Measurements from ENCODE around the gene GRAMD1B.

Gene GRAMD1B

GRCh38 chr11:123409456-123410217 is 20.4 kb upstream of the GRAMD1B start:
- DNase-seq: no peak

DNA sequence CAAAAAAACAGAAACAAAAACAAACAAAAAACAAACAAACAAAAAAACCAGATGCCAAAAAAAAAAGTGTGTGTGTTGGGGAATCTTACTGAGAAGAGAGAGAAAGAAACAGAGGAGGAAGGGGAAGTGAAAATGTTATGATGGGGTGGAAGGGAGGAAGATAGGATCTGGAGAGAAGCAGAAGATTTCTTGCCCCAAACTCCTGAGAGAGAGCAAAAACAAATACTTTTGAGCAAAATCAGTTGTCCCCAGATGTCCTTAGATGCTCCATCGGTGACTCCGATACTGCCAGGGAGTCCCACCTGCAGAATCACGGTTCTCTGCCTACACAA is 19.9 kb upstream of the GRAMD1B start:
- DNase-seq: no peak

DNA sequence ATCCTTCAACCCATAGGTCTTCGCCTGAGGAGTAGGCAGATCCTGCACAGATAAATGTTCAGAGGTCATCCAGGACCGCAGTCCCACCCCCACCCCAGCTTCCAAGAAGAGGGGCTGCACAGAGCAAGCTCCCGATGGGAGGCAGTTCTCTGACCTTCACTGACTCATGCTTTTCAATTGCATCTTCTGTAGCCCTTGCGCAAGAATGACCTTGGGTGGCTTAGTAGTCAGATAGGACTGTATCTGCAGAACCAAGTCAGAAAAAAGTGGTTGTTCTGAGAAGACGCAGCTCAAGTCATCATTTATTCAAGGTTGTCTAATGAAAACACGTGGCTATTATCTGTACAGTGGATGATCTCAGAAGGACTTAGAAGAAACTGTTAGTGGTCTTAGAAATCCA is 16.4 kb upstream of the GRAMD1B start:
- DNase-seq: no peak

- DNase-seq: no peak
Observed at GRCh38 chr11:123416566-123416965, 13.5 kb upstream of the GRAMD1B start.

GRCh38 chr11:123418351-123419114 is 11.5 kb upstream of the GRAMD1B start:
- DNase-seq: no peak

DNA sequence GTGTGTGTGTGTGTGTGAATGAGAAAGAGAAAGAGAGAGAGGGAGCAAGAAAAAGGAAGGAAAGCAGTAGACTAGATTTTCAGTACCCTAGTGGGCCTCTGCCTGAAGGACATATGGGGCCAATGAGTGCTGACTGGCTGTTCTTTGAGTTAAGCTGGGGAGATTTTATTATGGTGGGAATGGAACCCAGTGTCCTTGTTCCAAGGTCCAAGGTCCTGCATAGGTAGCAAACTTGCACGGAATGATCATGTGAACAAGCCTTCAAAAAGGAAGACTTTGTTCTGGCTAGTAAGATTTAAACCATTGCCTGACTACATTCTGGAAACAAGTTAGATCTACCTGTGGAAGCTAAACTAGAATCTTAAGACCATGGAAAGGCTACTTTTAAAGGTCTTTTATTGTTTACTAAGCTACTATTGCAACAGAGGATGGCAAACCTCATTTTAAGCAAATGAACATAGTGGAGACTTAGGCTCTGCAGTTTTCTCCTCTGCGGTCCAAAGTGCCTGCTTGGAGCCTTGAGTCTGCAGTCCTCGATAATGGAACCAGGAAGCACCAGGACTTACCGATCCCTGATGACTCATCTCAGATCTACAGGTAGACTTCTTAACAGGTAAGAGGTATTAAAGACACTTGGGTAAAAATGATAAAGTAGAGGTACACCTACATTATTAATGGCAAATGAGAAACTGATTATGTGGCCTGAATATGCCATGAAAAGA is 10.2 kb upstream of the GRAMD1B start:
- no peak for DNase-seq

GRCh38 chr11:123421589-123421988 is 8.5 kb upstream of the GRAMD1B start:
- DNase-seq: no peak

DNA sequence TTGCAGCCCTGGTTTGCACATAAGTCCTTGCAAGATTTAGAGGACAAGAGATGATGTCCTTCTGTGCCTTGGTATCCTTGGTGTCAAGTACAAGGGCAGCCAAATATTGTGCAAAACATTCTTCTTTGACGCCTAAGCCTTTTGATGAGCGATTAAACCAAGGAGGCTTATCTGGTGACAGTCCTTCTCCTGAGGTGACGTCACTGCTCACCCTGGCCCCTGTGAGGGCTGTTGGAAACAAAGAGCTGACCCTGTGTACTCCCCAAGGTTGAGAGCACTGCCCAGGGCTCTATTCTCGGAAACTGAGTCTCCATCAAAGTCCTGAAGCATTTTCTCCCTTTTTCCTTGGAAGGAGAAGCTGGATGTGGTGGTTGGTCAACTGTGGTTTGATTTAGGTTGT is 4.7 kb upstream of the GRAMD1B start:
- DNase-seq: no peak

- no peak for DNase-seq
Observed at GRCh38 chr11:123426789-123427188, 3.3 kb upstream of the GRAMD1B start.

DNA sequence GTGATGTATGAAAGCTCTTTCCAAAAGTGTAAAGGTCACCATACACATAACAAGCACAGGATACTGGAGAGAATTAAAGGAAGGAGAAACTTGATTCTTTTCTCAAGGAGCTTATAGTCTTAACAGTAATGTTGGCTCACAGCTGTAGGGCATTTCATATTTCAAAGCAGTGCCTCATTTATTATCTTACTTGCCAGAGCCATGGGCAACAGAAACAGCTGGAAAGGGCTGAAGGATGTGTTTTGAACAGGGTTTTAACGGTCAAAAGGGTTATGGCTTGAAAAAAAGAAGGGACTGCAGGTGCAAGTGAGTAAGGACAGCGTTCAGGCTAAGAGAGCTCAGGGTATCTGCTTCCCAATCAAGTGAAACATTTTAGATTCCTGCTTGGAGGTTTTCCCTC is 2.7 kb upstream of the GRAMD1B start:
- no peak for DNase-seq

- DNase-seq: no peak
Observed at GRCh38 chr11:123428116-123428715, 1.9 kb upstream of the GRAMD1B start.

DNA sequence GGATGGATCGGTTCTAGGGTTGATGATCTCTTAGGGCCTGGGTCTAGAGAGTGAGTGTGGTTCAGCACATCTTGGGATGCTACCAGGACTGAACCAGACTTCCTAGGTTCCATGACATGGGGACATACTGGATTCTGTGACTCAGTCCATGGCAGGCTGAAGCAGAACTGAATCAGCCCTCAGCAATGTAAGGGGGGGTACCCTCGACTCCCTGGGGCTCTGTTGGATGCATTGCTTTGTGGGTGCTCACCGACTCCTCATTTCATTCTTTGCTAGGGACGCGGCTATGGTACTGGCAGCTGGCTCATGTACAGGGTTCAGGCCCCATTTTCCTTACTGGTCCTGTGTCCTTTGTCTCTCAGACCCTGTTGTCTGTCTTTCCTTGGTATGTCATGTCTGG is 733 bp upstream of the GRAMD1B start:
- DNase-seq: no peak

DNA sequence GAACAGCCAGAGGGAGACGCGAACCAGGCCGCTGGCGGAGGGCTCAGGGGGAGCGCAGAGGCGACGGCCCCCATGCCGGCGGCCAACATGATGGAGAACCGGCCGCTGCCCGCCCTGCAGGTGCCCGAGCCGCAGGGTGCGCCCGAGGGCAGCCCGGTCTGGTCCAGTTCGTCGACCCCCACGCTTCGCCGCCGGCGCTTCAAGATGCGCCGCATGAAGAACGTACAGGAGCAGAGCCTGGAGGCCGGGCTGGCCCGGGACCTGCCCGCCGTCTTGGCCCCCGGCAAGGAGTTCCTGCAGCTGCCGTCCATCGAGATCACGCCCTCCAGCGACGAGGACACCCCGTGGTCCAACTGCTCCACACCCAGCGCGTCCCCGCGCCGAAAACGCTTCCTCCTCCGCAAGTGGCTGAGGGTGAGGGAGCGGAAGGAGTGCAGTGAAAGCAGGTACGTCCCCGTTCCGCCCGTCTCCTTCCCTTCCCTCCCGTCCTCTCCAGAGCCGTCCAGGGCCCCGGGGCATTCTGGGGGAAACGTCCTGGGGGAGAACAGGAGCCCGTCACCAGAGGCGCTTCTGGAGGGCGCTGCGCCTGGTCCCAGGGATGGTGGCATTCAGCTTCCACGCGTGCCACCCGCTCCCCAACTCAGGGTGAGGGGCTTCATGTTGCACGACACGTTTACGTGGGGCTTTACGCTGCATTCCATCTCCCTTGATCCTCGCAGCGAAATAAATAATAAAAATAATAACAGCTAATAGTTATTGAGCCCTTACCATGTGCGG is 840 bp downstream of the GRAMD1B start:
- no peak for DNase-seq

DNA sequence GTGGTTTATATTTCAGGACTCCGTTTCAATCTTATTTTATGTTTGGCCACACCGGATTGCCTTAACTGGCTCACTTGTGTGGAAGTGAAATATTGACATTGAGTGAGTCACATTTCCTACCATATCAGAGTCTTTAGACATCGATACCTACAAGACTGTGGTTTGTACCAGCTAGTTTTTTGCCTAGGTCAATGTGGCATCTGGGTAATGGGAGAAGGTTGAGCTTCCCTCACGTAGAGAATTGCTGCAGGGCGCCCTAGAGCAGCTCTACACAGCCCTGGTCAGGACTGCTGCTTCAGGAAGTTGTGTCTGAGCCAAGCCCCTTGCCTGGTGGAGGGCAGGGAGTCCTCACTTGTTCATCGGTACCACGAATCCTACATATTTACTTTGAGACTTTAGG is 1.6 kb downstream of the GRAMD1B start:
- DNase-seq: no peak

- DNase-seq: no peak
Observed at GRCh38 chr11:123434262-123434661, 4.2 kb downstream of the GRAMD1B start.

DNA sequence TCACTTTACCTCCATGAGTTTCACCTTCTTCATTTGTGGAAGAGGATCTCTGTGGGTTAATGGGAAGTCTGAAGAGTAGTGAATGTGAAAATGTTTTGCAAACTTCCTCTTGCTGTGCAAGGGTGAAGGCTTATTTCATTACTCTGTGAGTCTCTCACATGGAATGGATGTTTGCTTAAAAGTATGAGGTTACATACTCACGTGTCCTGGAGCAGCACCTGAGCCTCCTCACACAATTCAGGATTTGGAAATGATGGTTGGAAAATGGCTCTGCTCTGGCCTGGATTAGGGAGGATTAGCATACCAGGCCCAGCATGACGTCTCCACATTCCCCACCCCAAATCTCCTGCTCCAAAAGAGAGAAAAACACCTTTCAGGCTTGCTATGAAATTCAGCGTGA is 4.8 kb downstream of the GRAMD1B start:
- no peak for DNase-seq

DNA sequence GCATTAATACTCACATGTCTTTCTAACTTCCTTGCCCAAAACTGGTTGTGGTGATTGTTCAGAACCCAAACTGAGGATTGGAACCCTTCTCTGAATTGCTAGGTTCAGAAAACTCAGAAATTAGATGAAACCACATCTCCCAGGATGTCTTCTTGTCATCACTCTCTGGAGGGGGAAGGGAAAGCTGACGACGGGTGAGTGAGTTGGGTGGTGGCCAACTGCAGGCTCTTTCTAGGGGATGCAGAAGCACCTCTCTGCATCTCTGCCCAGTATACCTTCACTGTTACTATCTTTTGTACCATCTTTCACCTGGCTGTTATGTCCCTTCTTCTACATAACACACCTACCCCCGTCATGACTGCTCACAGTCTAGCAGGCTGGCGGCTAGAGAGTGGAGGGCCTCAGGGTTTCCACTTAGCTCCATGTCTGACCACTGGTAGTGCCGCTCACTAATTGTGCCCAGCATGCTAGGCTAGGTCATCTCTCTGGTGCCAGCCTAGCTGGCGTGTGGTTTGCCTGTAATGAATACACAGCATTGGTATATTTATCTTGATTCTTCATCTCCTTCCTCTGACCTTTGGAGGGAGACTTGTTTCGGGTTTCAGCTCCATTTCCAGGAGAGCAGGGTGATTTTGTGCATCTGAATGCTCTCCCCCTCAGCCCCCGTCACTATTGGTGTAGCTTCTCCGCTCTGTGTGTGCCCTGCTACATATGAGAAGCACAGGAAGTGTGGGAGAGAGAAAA is 7.3 kb downstream of the GRAMD1B start:
- no peak for DNase-seq

- no peak for DNase-seq
Observed at GRCh38 chr11:123438131-123438627, 8.1 kb downstream of the GRAMD1B start.

DNA sequence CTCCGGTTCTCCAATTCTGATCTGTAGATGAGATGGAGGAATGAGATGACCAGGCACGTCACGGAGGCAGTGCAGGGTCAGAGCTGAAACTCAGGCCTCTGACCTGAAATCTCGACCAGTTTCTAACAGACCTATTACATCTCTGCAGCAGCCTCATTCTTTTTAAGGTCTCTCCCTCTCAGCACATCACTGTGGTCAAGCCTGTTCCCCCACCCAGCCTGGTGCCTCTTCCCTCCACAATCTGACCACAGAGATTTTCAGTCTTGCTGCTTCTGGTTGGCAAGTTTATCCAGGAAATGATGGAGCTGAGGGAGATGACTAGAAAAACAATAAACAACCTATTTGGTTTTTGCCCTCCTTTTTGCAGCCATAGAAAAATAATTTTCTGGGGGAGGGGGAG is 9.5 kb downstream of the GRAMD1B start:
- no peak for DNase-seq

DNA sequence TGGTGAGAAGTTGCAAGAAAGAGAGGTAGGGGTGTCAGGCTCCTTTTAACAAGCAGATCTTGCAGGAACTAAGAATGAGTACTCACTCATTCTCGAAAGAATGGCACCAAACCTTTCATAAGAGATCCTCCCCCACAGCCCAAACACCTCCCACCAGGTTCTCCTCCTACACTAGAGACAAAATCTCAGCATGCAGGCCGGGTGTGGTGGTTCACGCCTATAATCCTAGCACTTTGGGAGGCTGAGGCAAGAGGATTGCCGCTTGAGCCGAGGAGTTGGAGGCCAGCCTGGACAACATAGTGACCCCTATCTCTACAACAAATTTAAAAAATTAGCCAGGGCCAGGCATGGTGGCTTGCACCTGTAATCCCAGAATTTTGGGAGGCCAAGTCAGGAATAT is 11.1 kb downstream of the GRAMD1B start:
- no peak for DNase-seq

GRCh38 chr11:123443851-123444623 is 14.0 kb downstream of the GRAMD1B start:
- no peak for DNase-seq
